ENCODE measurements around the gene AZIN2.
"Not testable (repeated sequence)": the region's sequence is repeated elsewhere in the genome, so short reads cannot be mapped to it uniquely, and the experiment has no call there.

Gene AZIN2

DNA sequence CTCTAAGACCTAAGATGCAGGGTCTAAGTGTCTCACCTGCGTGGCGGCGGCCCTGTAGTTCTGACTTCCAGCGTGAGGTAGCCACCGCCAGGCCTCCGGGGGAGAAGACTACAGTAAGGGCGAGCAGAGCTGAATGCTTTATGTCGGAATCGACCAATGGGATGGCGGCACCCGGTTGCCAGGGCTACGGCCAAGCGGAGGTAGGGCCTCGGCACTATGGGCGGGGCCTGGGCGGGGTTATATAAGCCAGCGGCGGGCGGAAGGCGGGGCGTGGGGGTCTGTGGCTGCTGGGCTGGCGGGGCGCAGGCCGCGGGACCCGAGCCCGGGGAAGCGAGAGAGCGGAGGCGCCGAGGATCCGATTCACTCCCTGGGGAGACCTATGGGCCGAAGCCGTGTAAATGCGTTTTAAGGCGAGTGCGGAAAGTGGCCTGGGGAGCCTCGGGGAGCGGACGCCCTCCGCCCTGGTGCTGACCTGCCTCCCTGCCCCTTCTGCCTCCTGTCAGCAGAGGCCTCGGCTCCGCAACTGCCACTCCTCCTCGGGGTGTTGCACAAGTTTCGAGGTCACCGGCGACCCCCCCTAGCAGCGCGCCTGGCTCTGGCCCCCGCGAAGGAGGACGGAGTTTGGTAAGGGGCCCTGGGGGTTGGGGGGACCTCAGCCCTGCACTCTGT is at the start of gene AZIN2:
Gene AZIN2, plus strand, starts transcription at position 269 of the 669 bp plus-strand sequence. CDS start 1,097 bp downstream, outside the sequence.
- peak; percentile 99 for DNase-seq

DNA sequence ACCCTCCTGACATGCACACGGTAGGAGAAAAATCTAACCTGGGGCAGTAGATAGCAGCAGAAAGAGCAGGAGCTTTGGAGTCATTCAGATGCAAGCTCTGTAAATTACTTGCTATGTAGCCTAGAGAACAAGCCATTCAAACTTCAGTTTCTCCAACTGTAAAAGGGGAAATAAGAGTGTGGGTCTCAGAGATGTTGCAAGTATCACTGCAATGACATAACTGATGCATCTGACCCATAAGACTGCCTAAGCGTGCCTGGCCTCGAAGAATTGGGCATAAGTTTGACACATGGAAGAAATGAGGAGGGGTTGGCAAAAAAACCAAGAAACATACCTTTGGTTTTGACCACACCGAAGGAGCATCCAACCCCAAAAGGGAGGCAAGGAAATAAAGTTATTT is 49.4 kb upstream of the AZIN2 start:
- DNase-seq, result no peak

DNA sequence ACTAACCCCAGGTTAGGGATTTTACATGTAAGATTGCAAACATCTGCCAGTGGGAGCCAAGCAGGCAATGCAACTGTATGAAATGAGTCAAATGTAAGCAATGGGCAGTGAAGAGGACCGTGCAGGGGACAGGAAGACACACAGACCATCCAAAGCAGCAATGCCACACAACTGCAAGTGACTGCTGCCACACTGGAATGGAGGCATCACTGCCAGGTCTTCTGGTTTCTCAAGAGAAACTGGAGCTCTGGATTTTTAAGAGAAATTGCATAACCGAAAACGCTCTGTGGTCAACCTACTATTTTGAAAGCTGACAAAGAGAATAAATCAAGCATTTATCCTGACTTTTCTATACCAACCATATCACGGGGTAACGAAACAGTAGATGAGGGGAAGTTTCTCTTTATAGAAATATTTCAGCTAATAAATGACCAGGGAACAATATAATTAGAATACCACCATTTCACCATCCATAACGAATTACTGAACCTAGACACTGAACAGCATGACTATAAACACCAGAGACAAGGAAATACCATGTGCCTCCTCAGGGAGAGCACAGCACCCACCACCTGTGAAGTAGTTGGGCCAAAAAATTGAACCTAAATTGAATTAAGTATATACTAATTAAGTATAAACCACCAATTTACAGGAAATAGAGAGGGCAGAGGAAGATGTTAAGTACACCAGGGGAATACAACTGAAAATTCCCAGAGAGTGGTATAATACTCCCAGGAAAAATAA is 48.7 kb upstream of the AZIN2 start:
- no peak for DNase-seq

DNA sequence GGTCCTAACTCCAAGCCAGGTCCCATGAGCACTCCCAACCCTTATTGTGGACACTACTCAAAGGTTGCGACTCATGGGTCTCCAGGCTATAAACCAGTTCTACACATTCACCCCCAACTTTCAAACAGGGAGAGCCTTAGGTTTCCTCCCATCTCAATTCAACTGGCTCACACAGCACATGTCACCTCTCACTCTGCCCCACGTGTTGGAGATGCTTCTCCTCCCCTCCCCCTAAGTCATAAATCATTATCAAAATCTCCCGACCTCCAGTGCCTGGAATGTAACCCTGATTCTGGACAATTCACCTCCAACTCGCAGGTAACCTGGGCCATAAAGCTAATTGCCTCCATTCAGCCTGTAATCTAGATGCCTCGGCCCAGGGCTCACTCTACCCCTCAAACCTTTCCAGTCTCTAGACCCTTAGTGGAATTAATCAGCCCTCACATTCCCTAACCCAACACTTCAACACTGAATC is 44.9 kb upstream of the AZIN2 start:
- DNase-seq, result no peak

DNA sequence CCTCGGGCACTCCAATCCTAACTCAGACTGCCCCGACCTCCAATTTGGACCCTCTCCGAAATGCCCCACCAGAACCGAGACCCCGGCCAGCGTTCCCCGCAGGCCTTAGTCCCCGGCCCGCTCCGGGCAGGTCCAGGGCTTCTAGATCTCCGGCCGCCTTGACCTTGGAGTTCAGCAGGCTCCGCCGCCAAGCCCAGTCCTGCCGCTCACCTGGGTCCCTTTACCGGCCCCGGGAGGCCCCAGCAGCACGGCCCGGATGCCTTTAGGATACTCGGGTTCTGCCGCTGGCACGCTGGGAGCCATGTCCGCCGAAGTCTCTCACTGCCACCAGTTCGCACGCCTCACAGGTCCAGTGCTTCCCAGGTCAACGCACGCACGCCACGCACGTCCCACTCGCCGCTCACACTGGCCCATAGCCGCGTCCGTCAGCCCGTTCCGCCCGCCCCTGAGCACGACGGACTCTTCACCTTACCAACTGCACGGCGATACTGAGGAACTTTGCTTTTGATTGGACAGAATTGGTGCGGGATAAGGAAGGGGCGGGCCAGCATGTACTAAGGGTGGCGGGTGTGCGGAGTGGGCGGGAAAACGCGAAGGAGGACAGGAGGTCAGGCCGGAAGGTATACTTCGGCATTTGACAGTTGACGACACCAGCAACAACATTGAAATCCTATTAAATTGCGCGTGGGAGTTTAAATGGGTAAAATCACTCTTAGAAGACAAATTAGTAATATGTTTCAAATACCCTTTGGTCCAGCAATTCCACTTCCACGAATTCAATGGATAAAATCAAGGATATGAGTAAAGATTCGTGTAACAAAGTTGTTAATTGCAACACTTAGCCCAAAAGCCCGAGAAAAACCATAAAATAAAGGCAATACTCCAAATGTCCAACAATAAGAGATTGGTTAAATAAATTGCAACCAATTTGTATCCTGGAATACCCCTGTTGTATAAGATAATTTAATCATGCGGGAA is 44.1 kb upstream of the AZIN2 start, which contains the start of gene AK2:
Gene AK2, minus strand, starts transcription at position 358 of the 978 bp plus-strand sequence. Its CDS starts 55 bp downstream, at position 303.
- peak; percentile 95 for DNase-seq

DNA sequence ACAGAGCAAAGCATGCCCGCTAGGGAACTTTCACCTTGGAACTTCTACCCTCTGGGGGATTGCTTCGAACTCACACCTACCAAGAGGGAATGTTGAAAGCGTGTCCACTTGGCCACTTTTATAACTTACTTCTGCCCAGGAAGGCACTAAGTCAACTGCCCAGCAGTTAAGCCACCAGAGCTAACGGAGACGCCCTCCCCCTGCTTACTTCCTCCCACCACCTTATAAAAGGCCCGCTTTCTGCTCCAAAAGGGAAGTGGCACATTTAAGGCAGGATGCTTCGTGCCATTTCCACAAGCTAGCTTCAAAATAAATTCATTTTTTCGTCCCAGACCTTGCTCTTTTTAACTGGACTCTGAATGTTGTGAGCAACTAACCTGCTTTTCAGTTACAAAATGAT is 41.1 kb upstream of the AZIN2 start:
- DNase-seq, result no peak

DNA sequence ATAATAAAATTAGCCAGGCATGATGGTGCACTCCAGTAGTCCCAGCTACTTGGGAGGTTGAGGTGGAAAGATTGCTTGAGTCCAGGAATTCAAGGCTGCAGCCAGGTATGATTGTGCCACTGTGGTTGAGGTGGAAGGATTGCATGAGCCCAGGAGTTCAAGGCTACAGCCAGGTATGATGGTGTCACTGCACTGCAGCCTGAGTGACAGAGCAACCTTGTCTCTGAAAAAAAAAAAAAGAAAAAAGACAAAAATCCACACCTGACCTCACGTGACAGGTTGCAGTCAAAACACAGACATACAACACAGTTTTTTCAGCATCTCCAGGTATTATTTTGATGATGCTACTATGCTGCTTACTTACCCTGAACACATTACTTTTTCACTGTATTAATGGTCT is 39.9 kb upstream of the AZIN2 start:
- DNase-seq, result no peak

DNA sequence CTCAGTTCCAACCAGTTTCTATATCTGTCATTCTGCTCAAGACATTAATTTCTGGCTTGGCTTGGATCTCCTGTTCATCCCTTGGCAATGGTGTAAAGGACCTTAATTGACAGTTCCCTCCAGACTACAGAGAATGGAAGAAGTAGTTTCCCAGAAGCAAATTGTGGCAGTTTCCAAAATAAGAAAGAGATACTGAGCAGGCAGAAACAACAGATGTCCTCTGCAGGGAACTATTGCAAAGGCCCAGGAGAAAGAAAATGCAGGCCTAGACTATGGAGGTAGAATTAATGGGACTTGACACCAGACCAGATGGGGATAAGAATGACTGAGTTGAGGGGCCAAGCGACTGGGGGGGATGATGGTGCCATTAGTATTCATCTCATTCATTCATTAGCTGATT is 38.1 kb upstream of the AZIN2 start:
- no peak for DNase-seq

DNA sequence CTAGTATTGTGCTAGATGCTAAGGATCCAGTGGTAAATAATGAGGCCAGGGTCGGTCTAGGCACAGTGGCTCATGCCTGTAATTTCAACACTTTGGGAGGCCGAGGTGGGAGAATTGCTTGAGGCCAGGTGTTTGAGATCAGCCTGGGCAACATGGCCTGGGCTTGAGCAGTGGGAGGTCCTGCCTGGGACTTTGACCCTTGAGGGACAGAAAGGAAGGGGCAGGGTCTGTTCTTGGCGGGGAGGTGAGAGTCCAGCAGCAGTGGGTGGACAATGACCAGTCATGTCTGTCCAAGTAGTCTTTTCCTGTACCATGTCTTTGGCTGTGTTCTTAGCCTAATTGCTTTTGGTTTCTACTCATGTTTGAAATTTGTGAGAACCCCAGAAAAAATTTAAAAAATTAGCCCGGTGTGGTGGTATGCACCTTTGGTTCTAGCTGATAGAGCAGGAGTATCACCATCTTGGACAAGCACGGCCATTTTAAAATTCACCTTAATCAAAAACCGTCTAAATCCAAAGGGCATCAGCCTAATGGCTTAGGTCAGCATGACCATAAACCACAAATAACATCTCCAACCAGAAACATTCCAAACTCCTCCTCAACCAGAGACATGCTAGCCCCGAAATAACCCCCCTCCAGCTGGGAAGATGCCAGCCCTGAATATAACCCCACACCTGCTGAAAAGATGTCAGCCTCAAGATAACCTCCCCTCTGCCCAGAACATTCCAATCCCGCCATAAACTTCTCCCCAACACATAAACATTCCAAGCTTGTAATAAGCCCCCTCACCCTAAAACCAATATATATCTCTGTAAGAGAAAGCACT is 37.5 kb upstream of the AZIN2 start:
- DNase-seq, result no peak

DNA sequence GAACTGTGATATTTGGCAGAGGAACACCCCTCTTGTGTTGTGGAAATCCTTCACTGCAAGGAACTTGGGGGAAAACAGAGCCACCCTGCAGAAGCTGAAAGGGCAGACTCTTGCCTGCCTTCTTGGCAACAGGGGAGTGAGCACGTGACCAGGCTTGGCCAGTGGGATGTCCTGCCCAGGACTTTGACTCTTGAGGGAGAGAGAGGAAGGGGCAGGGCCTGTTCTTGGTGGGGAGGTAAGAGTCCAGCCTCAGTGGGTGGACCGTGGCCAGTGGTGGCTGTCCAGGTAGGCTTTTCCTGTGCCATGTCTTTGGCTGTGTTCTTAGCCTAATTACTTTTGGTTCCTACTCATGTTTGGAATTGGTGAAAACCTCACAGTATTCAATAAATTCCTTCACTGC is 35.7 kb upstream of the AZIN2 start:
- DNase-seq, result no peak

DNA sequence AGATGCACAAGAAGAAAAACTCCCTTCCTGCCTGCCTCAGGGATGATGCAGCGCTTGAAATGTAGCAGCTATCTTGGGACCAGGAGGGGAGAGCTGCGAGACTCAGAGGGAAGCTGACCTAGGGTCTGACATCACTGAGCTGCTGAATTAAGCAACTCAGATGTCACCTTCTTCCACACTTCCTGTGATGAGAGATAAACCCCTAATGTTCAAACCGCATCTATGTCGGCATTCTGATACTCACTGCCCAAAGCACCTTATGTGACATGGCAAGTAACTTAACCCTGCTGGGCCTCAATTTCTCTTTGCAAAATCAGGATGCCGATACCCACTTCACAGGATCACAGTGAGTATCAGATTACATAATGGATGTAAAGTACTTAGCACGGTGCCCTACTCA is 35.1 kb upstream of the AZIN2 start:
- no peak for DNase-seq

DNA sequence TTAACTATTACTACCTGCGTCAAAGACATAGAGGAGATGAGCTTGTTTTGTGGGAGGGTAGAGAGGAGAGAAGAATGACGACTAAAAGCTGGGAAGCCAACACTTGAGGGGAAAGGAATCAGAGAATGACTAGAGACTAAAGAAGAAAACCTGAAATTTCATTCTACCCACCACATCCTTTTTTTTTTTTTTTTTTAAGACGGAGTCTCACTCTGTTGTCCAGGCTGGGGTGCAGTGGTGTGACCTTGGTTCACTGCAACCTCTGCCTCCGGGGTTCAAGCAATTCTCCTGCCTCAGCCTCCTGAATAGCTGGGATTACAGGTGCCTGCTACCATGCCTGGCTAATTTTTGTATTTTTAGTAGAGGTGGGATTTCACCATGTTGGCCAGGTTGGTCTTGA is 34.7 kb upstream of the AZIN2 start:
- DNase-seq, result not testable (repeated sequence)

DNA sequence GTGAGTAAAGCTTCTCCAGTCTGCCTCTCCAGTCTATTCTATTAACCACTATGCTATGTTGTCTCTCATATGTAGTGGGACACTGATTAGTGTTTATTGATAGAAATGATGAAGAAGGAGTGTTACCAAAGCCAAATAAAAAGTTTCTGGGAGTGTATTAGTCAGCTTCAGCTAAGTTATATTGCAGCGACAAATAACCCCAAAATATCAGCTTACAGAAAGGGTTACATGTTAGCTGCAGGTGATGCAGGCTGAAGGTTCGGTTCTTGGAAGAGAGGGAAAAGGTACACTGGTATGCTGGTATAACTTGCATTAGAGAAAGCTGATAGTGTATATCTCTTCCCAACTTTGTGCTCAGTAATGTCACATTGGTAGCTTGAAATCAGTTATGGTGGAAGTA is 33.7 kb upstream of the AZIN2 start:
- no peak for DNase-seq

DNA sequence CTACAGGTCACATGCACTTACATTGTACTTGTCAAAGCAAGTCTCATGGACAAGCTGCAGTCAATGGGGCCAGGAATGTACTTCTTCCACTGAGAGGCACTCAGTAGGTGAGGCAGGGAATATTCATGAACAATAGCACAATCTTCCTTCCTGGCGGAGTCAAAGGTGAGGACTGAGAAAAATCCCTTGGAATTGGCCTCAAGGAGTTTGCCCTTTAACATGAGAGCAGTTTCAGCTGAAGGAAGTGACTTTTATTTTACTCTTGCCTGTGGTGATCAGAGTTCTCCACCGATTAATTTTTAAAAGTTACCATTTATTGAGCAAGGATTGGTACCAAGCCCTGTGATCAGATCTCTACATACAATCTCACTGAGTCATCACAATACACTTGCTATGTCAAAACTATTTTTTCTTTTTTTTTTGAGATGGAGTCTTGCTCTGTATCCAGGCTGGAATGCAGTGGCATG is 33.1 kb upstream of the AZIN2 start:
- DNase-seq, result no peak

DNA sequence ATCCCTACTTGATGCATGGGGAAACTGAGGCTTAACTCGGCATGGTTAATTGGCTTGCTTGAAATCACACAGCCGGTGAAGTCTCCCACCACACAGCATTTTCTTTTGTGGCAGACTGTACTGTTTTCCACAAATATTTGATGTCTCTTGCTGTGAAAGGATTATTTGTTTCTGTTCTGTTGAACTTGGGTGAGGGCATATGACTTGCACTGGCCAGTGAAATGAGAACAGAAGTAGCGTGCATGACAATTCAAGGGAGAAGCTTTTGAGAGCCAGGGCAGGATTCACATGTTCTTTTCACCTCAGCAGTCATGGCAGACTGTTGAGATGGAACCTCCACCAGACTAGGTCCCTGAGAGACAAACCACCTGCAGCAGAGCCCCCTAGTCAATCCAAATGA is 32.5 kb upstream of the AZIN2 start:
- DNase-seq, result no peak

DNA sequence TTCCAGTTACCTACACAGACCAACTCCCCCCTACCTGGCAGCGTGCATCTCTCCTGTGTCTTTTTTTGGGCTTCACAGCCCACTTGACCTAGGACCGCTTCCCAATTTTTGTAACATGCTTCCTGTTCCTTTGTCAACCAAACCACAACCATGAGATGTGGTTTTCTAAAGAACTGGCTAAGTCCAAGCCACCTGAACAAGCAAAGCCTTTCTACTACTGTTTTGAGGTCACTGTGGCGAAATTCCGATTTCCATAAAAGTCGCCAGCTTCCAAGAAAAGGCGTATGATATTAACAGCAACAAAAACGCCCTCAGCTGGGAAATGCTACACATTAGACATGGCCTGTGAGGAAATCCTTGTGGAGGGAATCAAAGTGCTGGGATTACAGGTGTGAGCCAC is 31.6 kb upstream of the AZIN2 start:
- DNase-seq, result no peak

DNA sequence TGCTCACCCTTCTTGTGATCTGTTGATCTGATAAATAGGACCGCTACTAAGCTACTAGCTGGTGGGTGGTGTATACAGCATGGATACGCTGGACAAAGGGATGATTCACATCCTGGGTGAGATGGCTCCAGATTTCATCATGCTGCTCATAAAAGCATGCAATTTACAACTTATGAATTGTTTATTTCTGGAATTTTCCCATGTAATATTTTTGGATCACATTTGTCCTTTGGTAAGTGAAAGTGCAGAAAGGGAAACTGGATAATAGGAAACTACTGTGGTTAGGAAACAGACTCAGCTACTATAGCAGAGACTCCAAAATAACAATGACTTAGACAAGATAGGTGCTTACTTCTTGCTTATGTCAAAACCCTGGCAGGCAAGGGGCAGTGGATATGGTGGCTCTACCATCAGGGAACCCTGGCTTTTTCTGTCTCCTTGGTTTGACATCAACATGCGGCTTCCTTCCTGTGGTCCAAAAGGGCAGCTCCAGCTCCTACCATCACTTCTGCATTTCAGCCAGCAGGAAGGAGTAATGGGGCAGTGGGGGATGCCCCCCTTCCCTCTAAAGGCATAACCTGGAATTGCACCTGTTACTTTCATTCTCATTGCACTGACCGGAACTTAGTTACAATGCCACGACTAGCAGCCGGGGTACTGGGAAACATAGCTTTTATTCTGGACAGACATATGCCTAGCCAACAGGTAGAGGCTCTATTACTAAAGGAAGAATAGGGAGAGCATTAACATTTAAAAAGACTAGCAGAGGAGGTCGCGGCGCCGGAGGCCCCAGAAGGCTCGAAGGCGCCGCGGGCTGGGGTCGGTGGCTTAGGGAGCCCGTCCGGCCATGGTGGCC is 30.5 kb upstream of the AZIN2 start:
- DNase-seq, result no peak

DNA sequence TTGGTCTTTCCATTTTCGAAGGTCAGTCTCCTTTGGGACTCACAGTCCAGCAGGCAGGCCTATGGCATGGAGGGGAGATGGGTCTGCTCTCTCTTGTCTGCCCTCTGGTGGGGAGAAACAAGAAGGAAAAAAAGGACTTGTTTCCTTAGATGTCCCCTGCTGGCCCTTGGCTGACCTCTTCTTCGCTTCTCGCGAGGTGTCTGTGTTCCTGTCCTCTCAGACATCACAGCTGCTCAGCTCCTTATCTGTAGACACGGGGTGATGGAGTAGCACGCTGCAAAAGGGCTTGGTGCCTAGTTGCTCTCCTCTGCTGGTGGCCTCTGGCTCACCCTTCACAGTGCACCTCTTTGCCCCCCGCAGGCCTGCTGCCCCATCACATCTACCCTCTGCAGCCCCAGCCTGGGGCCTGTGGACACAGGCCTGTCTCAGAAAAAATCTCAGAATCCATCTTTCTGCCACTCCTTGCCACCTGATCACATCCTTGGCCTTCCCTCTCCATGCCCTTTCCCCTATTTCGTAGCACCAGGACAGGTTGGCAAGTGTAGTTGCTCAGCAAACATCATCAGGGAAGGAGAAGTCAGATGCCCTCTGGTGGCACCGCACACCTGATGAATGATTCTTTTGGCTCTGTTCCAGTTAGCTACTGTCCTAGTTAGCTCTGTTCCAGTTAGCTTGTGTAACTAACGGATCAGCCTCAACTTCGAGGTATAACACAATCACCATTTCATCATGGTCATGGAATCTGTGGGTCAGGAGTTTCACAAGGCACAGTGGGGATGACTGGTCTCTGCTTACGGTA is 25.5 kb upstream of the AZIN2 start:
- DNase-seq, result peak; percentile 73

DNA sequence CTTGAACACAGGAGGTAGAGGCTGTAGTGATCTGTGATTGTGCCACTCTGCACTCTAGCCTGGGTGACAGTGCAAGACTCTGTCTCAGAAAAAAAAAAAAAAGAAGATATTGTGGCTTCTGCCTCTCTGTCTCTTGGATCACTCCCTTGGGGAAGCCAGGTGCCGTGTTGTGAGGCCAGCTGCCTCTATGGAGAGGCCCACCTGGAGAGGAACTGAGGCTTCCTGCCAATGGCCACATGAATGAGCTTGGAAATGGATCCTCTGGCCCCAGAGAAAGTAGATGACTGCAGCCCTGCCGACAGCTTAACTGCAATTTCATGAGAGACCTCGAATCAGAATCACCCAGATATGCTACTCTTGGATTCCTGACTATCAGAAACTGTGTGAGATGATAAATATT is 24.5 kb upstream of the AZIN2 start:
- no peak for DNase-seq

DNA sequence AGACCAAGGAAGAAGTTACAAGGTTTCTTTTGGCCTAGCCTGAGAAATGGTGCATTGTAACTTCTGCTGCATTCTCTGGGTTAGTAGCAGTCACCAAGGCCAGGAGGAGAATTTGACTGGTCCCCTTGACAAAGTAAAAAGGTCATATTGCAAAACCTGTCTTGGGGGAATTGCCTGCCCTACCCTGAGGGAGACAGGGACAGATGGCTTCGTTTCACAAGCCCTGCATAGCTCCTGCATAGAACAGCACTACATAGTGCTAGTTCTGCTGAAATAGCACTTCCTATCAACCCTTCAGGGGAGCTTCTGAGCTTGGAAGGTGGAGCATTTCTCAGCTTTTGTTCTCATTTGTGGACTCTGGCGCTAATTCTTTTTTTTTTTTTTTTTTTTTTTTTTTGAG is 23.9 kb upstream of the AZIN2 start:
- no peak for DNase-seq

Measured in right forelimb (tissue), 1 donor.